GM18526 (cell line): ENCODE results near the gene MCTP1.

Experiments used
- POLR2A ChIP-seq: IDR thresholded peaks from 3 replicates; pipeline ENCODE4 v1.6.1; 2011; ENCODE audit not compliant: insufficient read length; ENCODE audit errors: extremely low read depth

Gene MCTP1

DNA sequence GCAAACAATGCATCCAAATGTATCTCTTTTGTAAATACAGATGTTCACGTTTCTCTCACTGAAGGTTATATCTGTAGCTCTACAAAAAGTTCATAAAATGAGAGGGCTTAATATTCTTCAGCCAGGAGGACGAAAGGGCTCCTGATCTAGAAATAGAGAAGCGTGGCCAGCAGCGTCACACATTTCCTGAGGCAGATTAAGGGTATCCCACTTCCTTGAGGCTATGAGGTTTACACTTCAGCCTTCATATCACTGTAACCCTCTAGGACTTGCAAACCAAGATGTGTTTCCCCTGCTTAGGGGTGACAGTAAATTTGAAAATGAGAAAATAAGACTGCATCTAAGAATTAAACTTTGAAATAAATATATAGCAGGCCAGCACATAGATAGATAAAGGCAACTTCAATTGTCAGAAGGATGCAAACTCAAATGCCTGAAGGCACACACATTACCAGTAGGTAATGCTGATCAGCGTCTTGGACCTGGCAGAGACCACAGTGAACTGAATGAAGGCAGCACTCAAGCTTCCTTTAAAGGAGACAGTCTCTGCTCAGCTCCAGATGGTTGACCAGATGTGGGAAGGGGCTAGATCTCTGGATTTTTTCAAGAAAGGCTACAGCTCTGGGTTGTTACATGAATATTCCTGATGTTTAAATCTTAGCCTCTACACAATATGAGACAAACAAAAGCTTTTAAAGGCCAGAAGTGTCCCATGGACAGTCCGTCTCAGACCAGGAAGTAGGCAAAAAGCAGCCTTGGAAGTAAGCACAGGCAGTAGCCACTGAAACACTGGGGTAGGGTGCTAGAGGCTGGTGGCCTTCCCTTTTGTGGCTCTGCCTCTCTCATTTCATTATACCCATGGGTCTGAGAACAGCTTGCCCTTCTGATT is 197.7 kb downstream of the MCTP1 start:
- TF ChIP-seq POLR2A: no peak

DNA sequence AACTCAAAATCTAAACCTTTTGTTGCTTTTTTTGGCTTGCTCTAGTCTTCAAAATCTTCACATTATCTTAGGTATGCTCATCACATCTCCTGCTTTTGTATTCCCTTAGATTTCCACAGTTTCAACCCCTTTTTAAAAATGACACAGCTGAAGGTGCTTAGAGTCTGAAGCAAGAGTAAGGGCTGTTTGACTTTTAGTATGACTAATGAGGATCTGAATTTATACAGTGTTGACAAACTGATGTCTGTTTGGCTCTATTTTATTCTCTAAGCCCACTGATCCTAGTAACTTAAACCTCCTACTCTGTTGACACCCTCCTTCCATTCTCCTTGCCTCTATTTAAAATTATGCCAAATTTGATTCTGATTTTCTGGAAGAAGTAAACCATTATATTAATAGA is 200.1 kb downstream of the MCTP1 start:
- TF ChIP-seq POLR2A: no peak

DNA sequence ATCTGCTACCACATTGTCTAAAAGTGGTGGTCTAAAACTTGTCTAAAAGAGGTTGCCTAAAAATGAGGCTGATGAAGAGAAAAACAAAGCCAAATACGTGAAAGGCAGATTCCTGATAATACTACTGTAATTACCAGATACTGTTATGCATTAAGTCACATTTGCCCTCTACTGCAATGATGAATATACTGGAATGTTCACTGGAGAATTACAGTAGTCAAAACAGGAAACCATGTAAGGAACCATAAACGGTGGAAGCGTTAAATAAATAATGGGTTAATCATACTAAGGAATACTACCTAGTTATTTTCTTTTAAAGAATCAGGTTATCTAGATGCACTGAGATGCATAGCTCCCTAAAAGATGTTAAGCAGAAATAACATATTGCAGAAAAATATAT is 201.3 kb downstream of the MCTP1 start:
- no peak for TF ChIP-seq POLR2A

DNA sequence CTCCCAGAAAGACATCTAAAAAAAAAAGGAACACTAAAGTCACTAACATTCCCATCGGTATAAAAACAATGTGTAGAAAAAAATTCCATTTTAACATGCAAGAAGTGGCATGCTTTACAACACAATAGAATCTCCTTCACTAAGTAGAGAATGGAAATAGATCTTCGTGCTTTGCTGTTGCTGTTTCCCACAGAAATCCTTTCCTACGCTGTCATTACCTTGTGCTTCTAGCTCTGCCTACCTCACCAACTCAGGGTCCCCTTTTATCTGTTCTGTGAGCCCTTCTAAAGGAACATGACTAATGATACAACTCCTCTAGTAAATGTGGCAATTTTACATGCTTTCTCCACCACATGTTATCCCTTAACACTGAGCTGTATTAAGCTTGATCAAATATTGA is 202.9 kb downstream of the MCTP1 start:
- no peak for TF ChIP-seq POLR2A

DNA sequence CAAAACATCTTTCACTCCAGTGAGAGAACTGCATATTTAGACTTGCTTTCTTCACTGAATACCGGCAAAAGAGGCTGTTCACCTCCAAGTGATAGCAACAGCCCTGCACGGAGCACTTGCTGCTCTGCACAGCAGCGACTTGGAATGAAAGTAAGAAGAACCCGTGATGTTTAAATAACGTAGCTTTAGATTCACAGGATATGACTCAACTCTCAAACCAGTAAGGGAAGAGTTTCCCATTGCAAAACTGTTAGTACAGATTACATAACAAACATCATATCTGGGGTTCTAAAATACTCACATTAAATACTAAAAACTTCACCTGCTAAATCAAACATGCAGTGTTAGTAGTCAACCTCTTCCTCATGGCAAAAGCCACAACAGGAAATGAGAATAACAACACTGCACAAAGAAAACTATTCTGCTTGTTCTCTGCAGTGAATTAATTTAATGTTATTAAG is 203.4 kb downstream of the MCTP1 start:
- peak; percentile 74 for TF ChIP-seq POLR2A

- no peak for TF ChIP-seq POLR2A
These were observed 204.5 kb downstream of the MCTP1 start for GRCh38 chr5:95080441-95080840.

- TF ChIP-seq POLR2A: no peak
These were observed 204.9 kb downstream of the MCTP1 start for GRCh38 chr5:95080030-95080429.

DNA sequence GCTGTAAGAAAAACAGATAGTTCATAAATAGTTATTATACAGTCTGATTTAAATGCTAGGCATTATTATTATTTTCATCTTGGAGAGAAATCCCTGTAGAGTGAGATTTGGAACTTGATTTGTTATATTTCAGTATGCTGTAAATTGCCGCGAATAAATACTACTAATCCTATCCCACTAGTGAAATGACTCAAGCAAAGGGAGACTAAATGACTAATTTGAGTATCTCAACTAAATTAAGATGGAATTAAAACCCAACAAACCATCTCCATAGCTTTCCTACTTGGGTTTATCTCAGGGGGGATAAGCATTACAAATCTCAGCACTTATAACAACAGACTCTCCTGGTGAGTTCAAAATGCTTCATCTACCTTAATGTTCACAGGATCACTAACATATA is 206.0 kb downstream of the MCTP1 start:
- no peak for TF ChIP-seq POLR2A

- TF ChIP-seq POLR2A: no peak
These were observed 208.3 kb downstream of the MCTP1 start for GRCh38 chr5:95076395-95077185.

- TF ChIP-seq POLR2A: no peak
These were observed 209.8 kb downstream of the MCTP1 start for GRCh38 chr5:95075111-95075510.

DNA sequence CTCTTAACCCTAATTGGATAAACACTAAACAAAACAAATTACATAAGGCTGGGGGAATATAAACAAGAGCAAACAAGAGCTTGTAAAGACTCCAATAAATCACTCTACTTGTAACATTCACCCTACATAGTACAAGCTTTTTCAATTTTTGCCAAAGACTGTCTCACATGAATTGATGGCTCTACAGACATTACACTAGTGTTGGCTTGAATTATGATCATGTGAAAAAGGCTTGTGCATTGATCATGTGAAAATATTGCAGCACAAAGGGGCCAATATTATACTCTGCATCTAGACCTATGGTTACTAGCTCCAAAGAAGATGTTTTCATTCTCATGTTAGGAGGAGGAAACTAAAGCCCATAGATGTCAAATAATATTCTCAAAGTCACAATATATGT is 212.6 kb downstream of the MCTP1 start:
- TF ChIP-seq POLR2A: no peak

DNA sequence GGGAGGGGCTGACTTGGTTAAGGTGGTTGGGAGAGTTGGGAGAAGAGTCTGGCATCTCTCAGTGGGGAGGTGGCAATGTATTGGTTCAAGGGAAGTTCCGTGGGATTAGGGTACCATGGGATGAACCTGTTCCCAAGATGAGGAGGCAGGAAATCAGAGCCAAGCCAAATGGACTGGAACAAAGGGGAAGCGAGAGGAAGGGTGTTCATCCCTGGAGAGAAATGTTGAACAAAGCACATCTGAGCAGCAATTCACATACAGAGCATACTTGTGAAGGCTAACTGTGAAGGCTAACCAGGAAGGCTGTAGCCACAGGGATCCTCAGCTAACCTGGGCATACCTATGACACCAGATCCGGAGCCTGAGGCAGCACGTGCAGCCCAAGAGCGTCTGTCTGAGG is 214.0 kb downstream of the MCTP1 start:
- TF ChIP-seq POLR2A: no peak

- no peak for TF ChIP-seq POLR2A
These were observed 214.4 kb downstream of the MCTP1 start for GRCh38 chr5:95070453-95070852.

GRCh38 chr5:95069948-95070347 is 214.9 kb downstream of the MCTP1 start:
- no peak for TF ChIP-seq POLR2A

DNA sequence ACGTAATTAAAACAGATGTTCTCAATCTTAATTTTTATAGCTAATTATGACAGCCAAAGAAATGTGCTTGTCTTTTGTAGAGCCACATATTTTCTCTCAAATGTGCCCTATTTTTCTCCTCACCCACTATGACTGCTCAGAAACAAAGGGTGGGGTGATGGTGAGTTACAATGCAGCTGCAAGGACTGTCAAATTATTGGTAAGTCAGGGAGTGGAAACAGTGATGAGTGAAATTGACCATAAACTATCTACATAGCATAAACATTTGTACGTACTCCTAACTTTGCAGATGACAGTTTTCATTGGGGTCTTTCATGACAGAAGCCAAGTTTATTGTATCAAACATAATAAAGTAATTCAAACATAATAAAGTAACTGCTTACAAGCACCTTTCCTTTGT is 215.9 kb downstream of the MCTP1 start:
- TF ChIP-seq POLR2A: no peak

GRCh38 chr5:95068289-95068910 is 216.5 kb downstream of the MCTP1 start:
- no peak for TF ChIP-seq POLR2A
